ENCODE results near the gene CIZ1. TPM values are rescaled to one million over a fixed set of nuclear protein-coding genes. Genes with fewer than 3 reads are reported as not detected.

CIZ1 gene
- total and polyA plus RNA-seq, 9 of the 15 experiments (the other 6 are each of a cell fraction or from before 2014, with no cell fraction given), result 6.6 to 329 (median 87.8) TPM

DNA sequence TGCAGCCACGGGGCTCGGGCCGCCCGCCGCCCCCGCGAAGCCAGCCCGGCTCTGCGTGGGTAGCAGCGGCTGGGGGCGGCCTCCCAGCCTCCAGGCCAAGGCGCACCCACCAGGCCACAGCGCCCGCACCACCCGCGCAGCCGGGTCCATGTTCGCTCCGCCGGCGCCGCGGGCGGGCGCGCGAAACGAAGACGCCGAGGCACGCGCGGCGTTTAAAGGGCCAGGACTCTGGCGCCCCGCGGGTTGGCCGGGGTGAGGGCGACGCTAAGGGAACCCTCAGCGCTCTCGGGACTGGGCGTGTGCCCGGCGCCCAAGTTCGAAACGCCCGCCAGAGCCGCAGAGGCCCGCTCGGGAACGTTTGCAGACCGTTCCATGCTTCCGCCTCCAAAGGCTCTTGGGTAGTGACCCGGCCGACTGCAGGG is 63.8 kb downstream of the CIZ1 start, which contains the start of gene PTGES2 (continued):
- TF ChIP-seq SUPT5H (IDR thresholded peaks at IDR 0.05) (0 out of 2 replicates have a peak, but pooled peaks have one; percentile 30), XRCC3 (IDR thresholded peaks at IDR 0.05) (no peak), HNRNPH1 (optimal IDR thresholded peaks at IDR 0.05; ENCODE audit: low read depth, low read length) (no peak), ZNF174 (CRISPR knock-in tag; IDR thresholded peaks at IDR 0.05) (no peak), ERF (CRISPR knock-in tag; IDR thresholded peaks at IDR 0.05) (0 out of 2 replicates have a peak, but pooled peaks have one; percentile 41), MYC (IDR thresholded peaks at IDR 0.05; ENCODE audit: low read depth, low read length) (peak; percentile 62; the same call in 1 of the 2 replicates), MYC (CRISPR knock-in tag; IDR thresholded peaks at IDR 0.05; ENCODE audit: borderline replicate concordance, low read depth) (no peak), MAFF (IDR thresholded peaks at IDR 0.05; ENCODE audit: low read length) (no peak), C11orf30 (IDR thresholded peaks at IDR 0.05; ENCODE audit: low read depth) (no peak), ZNF263 (CRISPR knock-in tag; IDR thresholded peaks at IDR 0.05; ENCODE audit: borderline replicate concordance) (0 out of 2 replicates have a peak, but pooled peaks have one; percentile 1), ZFP1 (CRISPR knock-in tag; IDR thresholded peaks at IDR 0.05) (no peak), PHF8 (IDR thresholded peaks at IDR 0.05; ENCODE audit: borderline replicate concordance, low read length) (peak; percentile 42; the same call in 1 of the 2 replicates), ZNF589 (CRISPR knock-in tag; IDR thresholded peaks at IDR 0.05; ENCODE audit: low read depth) (0 out of 2 replicates have a peak, but pooled peaks have one; percentile 26), KAT8 (IDR thresholded peaks at IDR 0.05; ENCODE audit: low read depth) (no peak), ZNF444 (CRISPR knock-in tag; IDR thresholded peaks at IDR 0.05) (no peak), ELF2 (CRISPR knock-in tag; IDR thresholded peaks at IDR 0.05) (0 out of 2 replicates have a peak, but pooled peaks have one; percentile 35), ZC3H8 (IDR thresholded peaks at IDR 0.05) (no peak), NFATC3 (IDR thresholded peaks at IDR 0.05) (no peak), ZNF75A (CRISPR knock-in tag; IDR thresholded peaks at IDR 0.05) (no peak), ZNF551 (CRISPR knock-in tag; IDR thresholded peaks at IDR 0.05) (no peak), MEF2D (tag; conservative IDR thresholded peaks at IDR 0.05; ENCODE audit: low read depth) (no peak)
- TF ChIP-seq, protein P1, sequence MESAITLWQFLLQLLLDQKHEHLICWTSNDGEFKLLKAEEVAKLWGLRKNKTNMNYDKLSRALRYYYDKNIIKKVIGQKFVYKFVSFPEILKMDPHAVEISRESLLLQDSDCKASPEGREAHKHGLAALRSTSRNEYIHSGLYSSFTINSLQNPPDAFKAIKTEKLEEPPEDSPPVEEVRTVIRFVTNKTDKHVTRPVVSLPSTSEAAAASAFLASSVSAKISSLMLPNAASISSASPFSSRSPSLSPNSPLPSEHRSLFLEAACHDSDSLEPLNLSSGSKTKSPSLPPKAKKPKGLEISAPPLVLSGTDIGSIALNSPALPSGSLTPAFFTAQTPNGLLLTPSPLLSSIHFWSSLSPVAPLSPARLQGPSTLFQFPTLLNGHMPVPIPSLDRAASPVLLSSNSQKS (CRISPR knock-in tag; IDR thresholded peaks at IDR 0.05), result no peak
- TF ChIP-seq, protein P2, sequence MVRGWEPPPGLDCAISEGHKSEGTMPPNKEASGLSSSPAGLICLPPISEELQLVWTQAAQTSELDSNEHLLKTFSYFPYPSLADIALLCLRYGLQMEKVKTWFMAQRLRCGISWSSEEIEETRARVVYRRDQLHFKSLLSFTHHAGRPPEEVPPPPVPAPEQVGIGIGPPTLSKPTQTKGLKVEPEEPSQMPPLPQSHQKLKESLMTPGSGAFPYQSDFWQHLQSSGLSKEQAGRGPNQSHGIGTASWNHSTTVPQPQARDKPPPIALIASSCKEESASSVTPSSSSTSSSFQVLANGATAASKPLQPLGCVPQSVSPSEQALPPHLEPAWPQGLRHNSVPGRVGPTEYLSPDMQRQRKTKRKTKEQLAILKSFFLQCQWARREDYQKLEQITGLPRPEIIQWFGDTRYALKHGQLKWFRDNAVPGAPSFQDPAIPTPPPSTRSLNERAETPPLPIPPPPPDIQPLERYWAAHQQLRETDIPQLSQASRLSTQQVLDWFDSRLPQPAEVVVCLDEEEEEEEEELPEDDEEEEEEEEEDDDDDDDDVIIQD (CRISPR knock-in tag; IDR thresholded peaks at IDR 0.05), result 0 out of 2 replicates have a peak, but pooled peaks have one; percentile 49
- TF ChIP-seq, protein P3, sequence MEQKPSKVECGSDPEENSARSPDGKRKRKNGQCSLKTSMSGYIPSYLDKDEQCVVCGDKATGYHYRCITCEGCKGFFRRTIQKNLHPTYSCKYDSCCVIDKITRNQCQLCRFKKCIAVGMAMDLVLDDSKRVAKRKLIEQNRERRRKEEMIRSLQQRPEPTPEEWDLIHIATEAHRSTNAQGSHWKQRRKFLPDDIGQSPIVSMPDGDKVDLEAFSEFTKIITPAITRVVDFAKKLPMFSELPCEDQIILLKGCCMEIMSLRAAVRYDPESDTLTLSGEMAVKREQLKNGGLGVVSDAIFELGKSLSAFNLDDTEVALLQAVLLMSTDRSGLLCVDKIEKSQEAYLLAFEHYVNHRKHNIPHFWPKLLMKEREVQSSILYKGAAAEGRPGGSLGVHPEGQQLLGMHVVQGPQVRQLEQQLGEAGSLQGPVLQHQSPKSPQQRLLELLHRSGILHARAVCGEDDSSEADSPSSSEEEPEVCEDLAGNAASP (IDR thresholded peaks at IDR 0.05), result no peak
- TF ChIP-seq, protein P4, sequence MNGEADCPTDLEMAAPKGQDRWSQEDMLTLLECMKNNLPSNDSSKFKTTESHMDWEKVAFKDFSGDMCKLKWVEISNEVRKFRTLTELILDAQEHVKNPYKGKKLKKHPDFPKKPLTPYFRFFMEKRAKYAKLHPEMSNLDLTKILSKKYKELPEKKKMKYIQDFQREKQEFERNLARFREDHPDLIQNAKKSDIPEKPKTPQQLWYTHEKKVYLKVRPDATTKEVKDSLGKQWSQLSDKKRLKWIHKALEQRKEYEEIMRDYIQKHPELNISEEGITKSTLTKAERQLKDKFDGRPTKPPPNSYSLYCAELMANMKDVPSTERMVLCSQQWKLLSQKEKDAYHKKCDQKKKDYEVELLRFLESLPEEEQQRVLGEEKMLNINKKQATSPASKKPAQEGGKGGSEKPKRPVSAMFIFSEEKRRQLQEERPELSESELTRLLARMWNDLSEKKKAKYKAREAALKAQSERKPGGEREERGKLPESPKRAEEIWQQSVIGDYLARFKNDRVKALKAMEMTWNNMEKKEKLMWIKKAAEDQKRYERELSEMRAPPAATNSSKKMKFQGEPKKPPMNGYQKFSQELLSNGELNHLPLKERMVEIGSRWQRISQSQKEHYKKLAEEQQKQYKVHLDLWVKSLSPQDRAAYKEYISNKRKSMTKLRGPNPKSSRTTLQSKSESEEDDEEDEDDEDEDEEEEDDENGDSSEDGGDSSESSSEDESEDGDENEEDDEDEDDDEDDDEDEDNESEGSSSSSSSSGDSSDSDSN (IDR thresholded peaks at IDR 0.05; ENCODE audit: borderline replicate concordance in 1 of 2, low read depth in 2 of 2, low read length in 2 of 2), result peak in 1 of 2 experiments; percentile 18; a peak in 1 of 4 replicates

Measured in K562 (cell line).